ENCODE measurements around the gene SSBP3.

GRCh38 chr1:54271341-54271740, 134.9 kb downstream of the SSBP3 start:
- TF ChIP-seq EZH2 (IDR thresholded peaks at IDR 0.05; ENCODE audit: low read length, unreplicated experiment): no peak
- no peak for TF ChIP-seq CTCF (conservative IDR thresholded peaks at IDR 0.05; ENCODE audit: low read depth, low read length)
